H1 (cell line): Measurements from ENCODE around the gene RAD51C. TPM values are rescaled to one million over a fixed set of nuclear protein-coding genes. Genes with fewer than 3 reads are reported as not detected.

ENCODE experiments used
- CTCF ChIA-PET: fragments of 300-600 bp; sonication (Branson Sonifier 250); formaldehyde crosslinking; loops from one replicate; lab custom pipeline; 2021; ENCODE audit not compliant: partially characterized antibody; lab: Charles Lee
- POLR2A ChIA-PET: fragments of 300-600 bp; sonication (Branson Sonifier 250); formaldehyde crosslinking; loops from one replicate; lab custom pipeline; 2021; ENCODE audit warnings: inconsistent platforms; ENCODE audit not compliant: partially characterized antibody; lab: Charles Lee
- DNase-seq, 2 experiments: peaks; one replicate each; pipeline versions ENCODE4 v3.0.0 to v3.0.0-alpha.2; 2010 to 2022; ENCODE audit warnings: low spot score in 2 of 2, low read depth in 1 of 2, mixed read lengths in 1 of 2
- FAIRE-seq: peaks from 2 replicates; lab custom pipeline; 2011; peaks lifted over from hg19 to GRCh38; lab: Jason Lieb, UNC
- H2AFZ ChIP-seq: 2 replicates; pipeline ENCODE4 v1.8.1; 2012; ENCODE audit warnings: low read length, inconsistent platforms
- H2AK5ac ChIP-seq: 2 replicates; pipeline ENCODE4 v1.6.1; 2013; ENCODE audit warnings: low read depth, low read length
- H2BK120ac ChIP-seq: replicated peaks from 2 replicates; pipeline ENCODE3; 2013; ENCODE audit warnings: low read depth, low read length, inconsistent platforms
- H2BK12ac ChIP-seq: 2 replicates; pipeline ENCODE4 v1.6.1; 2013; ENCODE audit warnings: low read depth, low read length
- H2BK15ac ChIP-seq: 2 replicates; pipeline ENCODE4 v1.6.1; 2013; ENCODE audit warnings: low read length
- H2BK20ac ChIP-seq: 2 replicates; pipeline ENCODE4 v1.6.1; 2013; ENCODE audit warnings: low read length
- H2BK5ac ChIP-seq: 2 replicates; pipeline ENCODE4 v1.6.1; 2013; ENCODE audit warnings: low read depth, low read length
- H3K14ac ChIP-seq: 2 replicates; pipeline ENCODE4 v1.6.1; 2013; ENCODE audit warnings: inconsistent platforms; ENCODE audit not compliant: insufficient read length
- H3K18ac ChIP-seq: 2 replicates; pipeline ENCODE4 v1.6.1; 2013; ENCODE audit warnings: low read length; ENCODE audit errors: extremely low read depth
- H3K23ac ChIP-seq: 2 replicates; pipeline ENCODE4 v1.6.1; 2013; ENCODE audit warnings: inconsistent platforms; ENCODE audit not compliant: insufficient read length
- H3K23me2 ChIP-seq: 2 replicates; pipeline ENCODE4 v1.6.1; 2013; ENCODE audit warnings: low read depth, low read length
- H3K27ac ChIP-seq: 2 replicates; pipeline ENCODE4 v1.6.1; 2011; ENCODE audit warnings: low read depth, low read length, inconsistent platforms
- H3K27me3 ChIP-seq, 4 experiments: replicated peaks in 1 of 4; 1 replicate in 1 of 4; 2 replicates in 3 of 4; pipeline versions ENCODE4 v1.6.1 to v1.8.1; 2011 to 2013; ENCODE audit warnings: low read length in 3 of 4, mild to moderate bottlenecking in 3 of 4, inconsistent platforms in 2 of 4, mixed read lengths in 2 of 4, moderate library complexity in 1 of 4; ENCODE audit not compliant: control insufficient read depth in 3 of 4, insufficient read depth in 3 of 4; ENCODE audit errors: extremely low read depth in 1 of 4
- H3K36me3 ChIP-seq, 4 experiments: 2 replicates each; pipeline versions ENCODE4 v1.6.1 to v1.8.1; 2011 to 2013; ENCODE audit warnings: mild to moderate bottlenecking in 4 of 4, low read length in 3 of 4, moderate library complexity in 2 of 4, control low read depth in 1 of 4, inconsistent platforms in 1 of 4; ENCODE audit not compliant: insufficient read depth in 4 of 4, control insufficient read depth in 2 of 4
- H3K4ac ChIP-seq: replicated peaks from 2 replicates; pipeline ENCODE3; 2013; ENCODE audit warnings: low read length, low read depth, mixed read lengths, inconsistent platforms; ENCODE audit not compliant: insufficient read length
- H3K4me1 ChIP-seq, 4 experiments: replicated peaks in 1 of 4; 1 replicate in 1 of 4; 2 replicates in 3 of 4; pipeline versions ENCODE4 v1.6.1 to v1.8.1; 2011 to 2013; ENCODE audit warnings: low read length in 3 of 4, inconsistent platforms in 2 of 4, mixed read lengths in 1 of 4; ENCODE audit not compliant: insufficient read depth in 4 of 4, control insufficient read depth in 3 of 4
- H3K4me2 ChIP-seq, 2 experiments: 2 replicates each; pipeline versions ENCODE4 v1.6.1 to v1.8.1; 2011 to 2013; ENCODE audit warnings: low read depth in 2 of 2, low read length in 2 of 2, control low read depth in 1 of 2, inconsistent platforms in 1 of 2, mild to moderate bottlenecking in 1 of 2; ENCODE audit not compliant: insufficient read depth in 1 of 2
- H3K4me3 ChIP-seq, 4 experiments: fragments of 200-600, 300-600 bp in 1 of 4; sonication (generic), shearing (Covaris generic), sonication (Bioruptor Twin) in 1 of 4; 2 replicates each; pipeline versions ENCODE4 v1.5.1 to v1.8.1; 2011 to 2016; ENCODE audit warnings: low read length in 4 of 4, low read depth in 3 of 4, control low read depth in 2 of 4, inconsistent platforms in 2 of 4, mild to moderate bottlenecking in 2 of 4, mixed read lengths in 1 of 4, moderate library complexity in 1 of 4; ENCODE audit not compliant: insufficient read depth in 2 of 4; ENCODE audit errors: extremely low read depth in 1 of 4
- H3K56ac ChIP-seq: replicated peaks from 2 replicates; pipeline ENCODE3; 2013; ENCODE audit warnings: low read depth, mild to moderate bottlenecking, mixed read lengths, low read length, inconsistent platforms; ENCODE audit not compliant: insufficient read length
- H3K79me1 ChIP-seq: 2 replicates; pipeline ENCODE4 v1.6.1; 2013; ENCODE audit warnings: low read depth, low read length, control low read depth
- H3K79me2 ChIP-seq, 2 experiments: 2 replicates each; pipeline versions ENCODE4 v1.6.1 to v1.8.1; 2012 to 2013; ENCODE audit warnings: low read length in 2 of 2, mild to moderate bottlenecking in 2 of 2, inconsistent platforms in 1 of 2; ENCODE audit not compliant: insufficient read depth in 2 of 2, control insufficient read depth in 1 of 2
- H3K9ac ChIP-seq, 4 experiments: replicated peaks in 1 of 4; 1 replicate in 1 of 4; 2 replicates in 3 of 4; pipeline versions ENCODE4 v1.6.1 to v1.8.1; 2011 to 2013; ENCODE audit warnings: low read depth in 3 of 4, low read length in 3 of 4, control low read depth in 2 of 4, mild to moderate bottlenecking in 2 of 4, moderate library complexity in 2 of 4, inconsistent platforms in 1 of 4; ENCODE audit errors: extremely low read depth in 1 of 4
- H3K9me3 ChIP-seq, 2 experiments: 2 replicates each; pipeline versions ENCODE4 v1.6.1 to v1.8.1; 2012 to 2013; ENCODE audit warnings: mild to moderate bottlenecking in 2 of 2, moderate library complexity in 2 of 2, control low read depth in 1 of 2, inconsistent platforms in 1 of 2, low read depth in 1 of 2, low read length in 1 of 2, mixed read lengths in 1 of 2; ENCODE audit not compliant: insufficient read depth in 2 of 2
- H4K20me1 ChIP-seq, 2 experiments: replicated peaks in 1 of 2; 2 replicates each; pipeline versions ENCODE3 to v1.8.1; 2011 to 2013; ENCODE audit warnings: inconsistent platforms in 2 of 2, low read length in 2 of 2, mild to moderate bottlenecking in 1 of 2; ENCODE audit not compliant: insufficient read depth in 2 of 2, control insufficient read depth in 1 of 2
- H4K5ac ChIP-seq: 2 replicates; pipeline ENCODE4 v1.6.1; 2013; ENCODE audit warnings: low read length, low read depth, mixed read lengths, inconsistent platforms; ENCODE audit not compliant: insufficient read length
- H4K8ac ChIP-seq: 2 replicates; pipeline ENCODE4 v1.8.0; 2013; ENCODE audit warnings: mild to moderate bottlenecking, moderate library complexity, low read length, inconsistent platforms; ENCODE audit not compliant: insufficient read depth; ENCODE audit errors: extremely low read depth
- H4K91ac ChIP-seq: replicated peaks from 2 replicates; pipeline ENCODE3; 2013; ENCODE audit warnings: low read length, mixed read lengths, inconsistent platforms; ENCODE audit not compliant: insufficient read length
- CBX5 ChIP-seq: fragments of 300-800, 300-1000 bp; sonication (generic); IDR thresholded peaks from 2 replicates; pipeline ENCODE4 v1.7.1; 2016; ENCODE audit warnings: antibody characterized with exemption, low read length, low read depth
- EZH2 ChIP-seq: fragments of 200-600 bp; sonication (generic); IDR thresholded peaks from 2 replicates; pipeline ENCODE4 v1.7.1; 2012; ENCODE audit warnings: low read depth, mild to moderate bottlenecking, moderate library complexity, low read length, inconsistent platforms; ENCODE audit not compliant: severe bottlenecking
- HDAC6 ChIP-seq: IDR thresholded peaks from one replicate; pipeline ENCODE4 v1.7.1; 2012; ENCODE audit warnings: low read depth, mild to moderate bottlenecking, inconsistent platforms, low read length, moderate library complexity
- KDM5A ChIP-seq: fragments of 200-600 bp; IDR thresholded peaks from 2 replicates; pipeline ENCODE4 v1.7.1; 2012; ENCODE audit warnings: mild to moderate bottlenecking, low read length, inconsistent platforms, mixed read lengths
- WGBS, 2 experiments: shearing (Covaris generic) in 1 of 2; methylation state at CpG; one replicate each; pipeline versions ENCODE4 v1.1.6 to v1.1.7; 2013 to 2015; ENCODE audit warnings: low lambda C conversion rate in 2 of 2, mixed read lengths in 2 of 2, inconsistent platforms in 1 of 2, low coverage in 1 of 2, missing lambda C conversion rate in 1 of 2; ENCODE audit not compliant: insufficient replicate concordance in 2 of 2, insufficient coverage in 1 of 2, insufficient read length in 1 of 2; ENCODE audit errors: extremely low coverage in 1 of 2, missing lambda C conversion rate in 1 of 2; 5-methylcytosine and 5-hydroxymethylcytosine counted together
- polyA plus RNA-seq, 7 experiments: library from polyadenylated mRNA; depleted of rRNA in 3 of 7; stranded (reverse) in 5 of 7; unstranded in 2 of 7; fragments of >200 nt in 5 of 7; fragments of 200-250 nt in 2 of 7; gene quantifications; 1 replicate in 5 of 7; 2 replicates in 1 of 7; 4 replicates in 1 of 7; pipeline versions ENCODE4 v1.2.1 to v1.2.3, GENCODE V29; 2011 to 2013; ENCODE audit warnings: missing spikeins in 2 of 7, mixed read lengths in 2 of 7
- total RNA-seq: library from RNA; stranded (reverse); fragmentation: NEBNext Ultra II Directional; extraction: Animal tissue kit (Norgen Biotek cat#: 25700); gene quantifications from 2 replicates; pipeline ENCODE4 v1.2.1, GENCODE V29; 2021

The RAD51C gene
- total and polyA plus RNA-seq, 2 of the 8 experiments (the other 6 are each of a cell fraction or from before 2014, with no cell fraction given) = 10.4 to 21.7 TPM

- Histone ChIP-seq H4K5ac (no peak overlapping the region), H2BK120ac (no peak overlapping the region), H3K4me1 (peaks cover 0 to 7% (median 1%) of the 10 kb centered on the region in 4 experiments; a peak in 2 of 7 replicates), H3K27me3 (no peaks in the 10 kb centered on the region), H2BK15ac (no peak overlapping the region), H3K23ac (no peak overlapping the region), H3K4me2 (no peak overlapping the region), H4K8ac (peak overlapping the region; percentile 18), H3K79me1 (no peaks in the 10 kb centered on the region), H3K36me3 (no peaks in the 10 kb centered on the region), H2BK5ac (no peak overlapping the region), H3K23me2 (peaks cover 2% of the 10 kb centered on the region), H3K9me3 (no peaks in the 10 kb centered on the region), H4K20me1 (no peaks in the 10 kb centered on the region), H3K14ac (no peak overlapping the region), H3K18ac (no peak overlapping the region), H3K79me2 (no peaks in the 10 kb centered on the region), H2BK12ac (no peak overlapping the region), H2BK20ac (no peak overlapping the region)
- WGBS, 2 experiments = 97% methylated on average over 24 of the region's 26 CpGs; no CpG with 5 or more reads in 1 of the 2 experiments
- POLR2A ChIA-PET = interaction anchor here (1.9 to 5.7 kb wide), 3 partner anchors 14 to 344 kb away, joined by 4 to 230 read pairs (median 96); no protein-coding TSS in a partner anchor
- CTCF ChIA-PET = interaction anchor here (1.1 to 1.7 kb wide), 2 partner anchors 9 to 30 kb away, joined by 5 to 7 read pairs; no protein-coding TSS in a partner anchor
- no peak for TF ChIP-seq EZH2
- no peak for TF ChIP-seq HDAC6
- TF ChIP-seq KDM5A = no peak
- no peak for TF ChIP-seq CBX5
- TF ChIP-seq, all 59 proteins: peak for 0
- Histone ChIP-seq H2AFZ (peak overlapping the region; percentile 45), H3K56ac (no peak overlapping the region), H3K4me3 (no peak overlapping the region), H3K27ac (no peak overlapping the region), H4K91ac (no peak overlapping the region), H3K4ac (no peak overlapping the region), H3K9ac (no peak overlapping the region), H2AK5ac (no peak overlapping the region)
- FAIRE-seq (no peak), DNase-seq (no peak)
Observed at GRCh38 chr17:58661499-58661898, 30.9 kb upstream of the RAD51C start.
